ENCODE results near the gene MCCC1.
"Not testable (repeated sequence)": the region's sequence is repeated elsewhere in the genome, so short reads cannot be mapped to it uniquely, and the experiment has no call there.

Gene MCCC1

GRCh38 chr3:183101040-183101439, 1.7 kb upstream of the MCCC1 start:
- FAIRE-seq = not testable (repeated sequence)

DNA sequence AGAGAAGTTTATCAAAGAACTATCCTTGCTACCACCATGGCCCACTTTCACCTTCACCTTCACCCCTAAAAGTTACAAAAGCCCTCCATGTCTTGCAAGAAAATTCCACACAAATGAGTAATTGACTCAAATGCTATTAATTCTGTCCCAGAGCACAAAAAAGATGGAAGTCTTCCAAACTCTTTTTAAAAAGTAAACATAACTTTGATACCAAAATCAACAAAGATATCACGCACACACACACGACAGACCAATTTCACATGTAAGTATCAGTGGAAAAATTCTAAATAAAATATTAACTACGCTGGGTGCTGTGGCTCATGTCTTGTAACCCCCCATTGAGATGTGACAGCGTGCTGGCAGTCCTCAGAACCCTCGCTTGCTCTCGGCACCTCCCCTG, 1.1 kb upstream of the MCCC1 start:
- FAIRE-seq = no peak

GRCh38 chr3:183099838-183100204, 525 bp upstream of the MCCC1 start:
- no peak for FAIRE-seq

DNA sequence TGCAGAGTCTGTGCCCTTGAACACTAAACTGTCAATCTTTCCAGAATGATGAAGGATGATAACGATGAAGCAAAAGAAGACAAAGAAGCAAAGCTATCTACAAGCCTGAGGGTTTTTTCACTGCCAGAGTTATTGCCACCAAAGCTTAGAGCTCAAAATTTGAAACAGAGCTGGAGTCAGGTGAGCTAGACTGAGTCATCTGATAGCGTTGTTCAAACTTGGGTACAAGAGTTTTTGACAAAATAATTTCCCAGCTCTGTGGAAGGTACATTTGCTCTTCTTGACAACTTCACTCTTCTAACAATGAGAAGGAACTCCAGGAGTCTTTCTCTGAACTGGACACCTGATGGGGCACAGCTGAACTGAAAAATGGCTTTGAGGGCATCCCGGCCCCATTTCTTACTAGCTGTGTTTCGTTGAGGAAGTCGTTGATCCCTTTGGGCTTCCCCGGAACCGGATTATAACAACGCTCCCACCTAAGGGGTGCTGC, 715 bp downstream of the MCCC1 start:
- no peak for FAIRE-seq

- FAIRE-seq = no peak
These were observed 4.6 kb downstream of the MCCC1 start for GRCh38 chr3:183094711-183095110.

- FAIRE-seq = no peak
These were observed 7.0 kb downstream of the MCCC1 start for GRCh38 chr3:183092256-183092655.

GRCh38 chr3:183087184-183087583, 12.1 kb downstream of the MCCC1 start:
- FAIRE-seq = no peak

DNA sequence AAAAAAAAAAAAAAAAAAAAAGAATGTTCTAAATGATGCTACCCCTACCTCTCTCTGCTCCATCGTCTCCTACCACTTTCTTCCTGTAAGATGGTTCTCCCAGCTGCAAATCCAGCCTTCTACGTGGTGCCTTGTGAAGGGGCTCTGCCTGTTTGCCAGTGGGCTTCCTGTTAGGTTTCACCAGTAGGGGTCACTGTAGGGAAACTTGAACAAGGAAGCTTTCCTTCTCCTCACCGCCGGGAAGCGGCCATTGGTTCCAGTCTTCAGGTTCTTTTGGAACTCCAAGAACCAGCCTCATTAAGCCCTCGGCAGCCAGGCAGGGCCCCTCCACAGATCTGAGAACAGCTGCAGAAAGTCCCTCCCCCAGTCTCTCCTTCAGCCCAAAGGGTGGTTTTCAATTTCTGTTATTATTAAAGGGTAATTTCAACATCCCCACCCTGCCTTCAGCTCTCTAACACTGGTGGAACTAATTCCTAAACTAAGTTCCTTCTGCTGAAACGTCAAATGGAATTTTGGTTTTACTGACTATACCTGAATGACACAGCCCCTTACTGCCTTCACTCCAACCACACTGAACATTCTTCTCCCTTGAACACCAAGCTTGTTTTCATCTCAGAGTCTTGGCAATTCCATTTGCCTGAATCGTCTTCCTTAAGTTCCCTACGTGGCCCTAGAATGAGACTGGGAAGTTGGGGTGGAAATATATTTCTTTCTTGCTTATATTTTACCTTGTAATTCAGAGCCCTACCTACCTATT, 13.5 kb downstream of the MCCC1 start:
- FAIRE-seq = no peak

- FAIRE-seq = no peak
These were observed 16.9 kb downstream of the MCCC1 start for GRCh38 chr3:183082355-183082915.

DNA sequence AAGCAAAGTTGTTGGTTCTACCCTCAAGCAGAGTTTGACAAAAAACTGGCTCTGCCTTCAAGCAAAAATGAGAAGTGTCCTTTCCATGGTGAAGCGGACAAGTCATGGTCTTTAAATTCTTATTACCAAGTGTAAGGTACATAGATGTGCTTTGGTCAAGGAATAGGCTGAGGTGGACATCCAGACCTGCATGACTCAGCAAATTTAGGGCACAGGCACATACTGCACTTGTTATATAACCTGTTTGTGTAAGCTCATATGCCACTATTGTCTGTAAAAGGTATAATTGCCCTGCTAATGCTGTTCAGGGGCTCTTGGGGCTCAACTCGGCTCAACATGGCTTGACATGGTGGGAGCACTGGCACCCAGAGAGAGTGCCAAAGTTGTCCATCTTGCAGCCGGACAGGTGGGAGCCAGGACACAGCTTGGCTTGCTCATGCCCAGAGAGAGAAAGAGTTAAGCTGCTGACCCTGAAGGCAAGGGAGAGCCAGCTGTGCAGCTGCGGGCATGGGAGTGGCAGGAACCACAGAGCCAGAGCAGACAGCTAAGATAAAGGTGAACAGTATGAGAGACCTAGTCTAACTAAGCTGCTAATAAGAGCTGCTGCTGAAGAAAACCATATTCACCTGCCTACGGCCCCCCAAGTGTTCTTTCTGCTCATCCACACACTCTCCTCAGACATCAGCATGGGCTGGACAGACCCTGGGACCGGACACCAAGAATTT, 17.7 kb downstream of the MCCC1 start:
- FAIRE-seq = no peak

- FAIRE-seq = no peak
These were observed 18.7 kb downstream of the MCCC1 start for GRCh38 chr3:183080628-183081027.

DNA sequence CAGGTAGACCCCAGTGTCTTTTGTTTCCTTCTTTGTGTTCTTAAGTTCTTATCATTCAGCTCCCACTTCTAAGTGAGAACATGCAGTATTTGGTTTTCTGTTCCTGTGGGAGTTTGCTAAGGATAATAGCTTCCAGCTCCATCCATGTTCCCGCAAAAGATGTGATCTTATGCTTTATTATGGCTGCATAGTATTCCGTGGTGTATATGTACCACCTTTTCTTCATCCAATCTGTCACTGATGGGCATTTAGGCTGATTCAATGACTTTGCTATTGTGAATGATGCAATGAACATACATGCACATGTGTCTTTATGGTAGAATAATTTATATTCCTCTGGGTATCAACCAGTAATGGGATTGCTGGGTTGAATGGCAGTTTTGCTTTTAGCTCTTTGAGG, 24.4 kb downstream of the MCCC1 start:
- no peak for FAIRE-seq

DNA sequence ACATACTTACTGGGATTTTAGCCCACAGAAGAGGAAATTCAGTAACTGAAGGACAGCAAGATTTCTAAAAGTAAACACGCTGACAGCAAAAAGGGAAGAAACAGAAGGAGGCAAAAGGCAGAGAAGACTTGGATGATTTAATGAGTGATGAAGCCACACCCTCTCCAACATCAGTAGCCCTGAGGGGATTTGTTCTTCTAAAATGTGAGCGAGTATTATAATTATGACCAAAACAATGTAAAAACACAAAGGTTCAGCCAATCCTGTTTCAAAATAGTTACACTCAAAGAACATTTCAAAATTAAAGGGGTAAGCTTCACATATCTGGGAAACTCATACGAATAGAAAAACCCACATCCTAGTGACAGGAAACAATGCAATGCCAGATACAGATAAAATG, 25.0 kb downstream of the MCCC1 start:
- no peak for FAIRE-seq

DNA sequence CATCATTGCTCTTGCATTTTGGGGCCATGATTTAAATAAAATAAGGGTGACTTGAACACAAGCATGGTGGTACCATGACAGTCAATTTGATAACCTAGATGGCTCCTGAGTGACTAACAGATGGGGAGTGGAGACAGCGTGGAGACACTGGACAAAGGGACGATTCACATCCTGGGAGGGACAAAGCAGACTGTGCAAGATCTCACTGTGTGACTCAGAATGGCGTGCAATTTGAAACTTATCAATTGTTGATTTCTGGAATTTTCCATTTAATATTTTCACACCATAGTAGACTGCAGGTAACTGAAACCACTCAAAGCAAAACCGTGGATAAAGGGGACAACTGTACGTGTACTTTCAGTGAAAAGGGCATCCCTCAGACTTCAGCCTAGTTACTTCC, 25.5 kb downstream of the MCCC1 start:
- FAIRE-seq = no peak

DNA sequence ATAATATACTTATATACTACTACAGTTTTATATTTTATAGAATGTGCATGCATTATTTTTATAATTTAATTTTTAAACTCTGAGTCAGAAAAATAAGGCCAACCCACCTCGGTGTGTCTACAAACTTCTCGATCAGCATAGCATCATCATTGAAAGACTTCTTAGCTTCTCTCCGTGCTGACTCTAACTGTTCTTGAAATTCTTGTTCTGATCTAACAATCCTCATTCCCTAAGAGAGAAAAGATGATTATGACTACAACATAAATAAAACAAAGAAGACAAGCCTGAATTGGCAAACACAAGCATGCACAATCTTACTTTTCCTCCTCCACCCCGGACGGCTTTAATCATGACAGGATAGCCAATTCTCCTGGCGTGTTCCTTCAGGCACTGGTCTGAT, 28.4 kb downstream of the MCCC1 start:
- no peak for FAIRE-seq

DNA sequence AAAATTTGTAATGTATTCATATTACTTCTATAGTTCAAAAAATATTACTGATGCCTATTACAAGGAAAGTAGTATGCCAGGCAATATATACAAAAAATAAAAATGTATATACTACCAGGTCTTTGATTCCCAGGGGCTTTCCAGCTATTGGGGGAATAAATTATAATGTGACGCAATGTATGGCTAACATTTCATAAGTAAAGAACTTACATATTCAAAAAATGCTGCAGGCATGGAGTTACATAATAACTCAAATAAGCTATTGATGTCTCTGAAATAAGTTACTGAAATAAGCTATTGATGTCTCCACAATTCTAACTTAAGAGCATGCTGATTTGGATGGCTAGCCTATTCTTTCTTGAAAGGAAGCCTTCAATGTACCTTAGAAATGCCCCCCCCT, 30.2 kb downstream of the MCCC1 start:
- no peak for FAIRE-seq

DNA sequence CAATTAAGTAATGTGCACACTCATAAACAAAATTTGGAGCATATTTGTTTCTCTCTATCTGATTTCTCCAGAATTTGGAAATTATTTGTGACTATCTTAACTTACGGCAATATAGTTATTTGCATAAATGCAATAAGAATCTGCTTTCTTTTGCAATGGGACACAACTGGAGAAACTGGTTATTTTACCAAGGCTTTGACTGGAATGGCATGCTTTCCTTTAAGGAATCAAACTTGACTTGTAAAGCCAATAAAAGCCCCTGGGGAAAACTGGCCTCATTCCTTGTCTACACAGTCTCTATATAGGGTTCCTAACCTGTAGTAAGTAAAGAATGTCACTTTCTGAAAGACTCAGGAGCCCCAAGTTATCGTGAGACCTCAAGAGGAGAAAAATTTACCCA, 32.4 kb downstream of the MCCC1 start:
- not testable (repeated sequence) for FAIRE-seq

DNA sequence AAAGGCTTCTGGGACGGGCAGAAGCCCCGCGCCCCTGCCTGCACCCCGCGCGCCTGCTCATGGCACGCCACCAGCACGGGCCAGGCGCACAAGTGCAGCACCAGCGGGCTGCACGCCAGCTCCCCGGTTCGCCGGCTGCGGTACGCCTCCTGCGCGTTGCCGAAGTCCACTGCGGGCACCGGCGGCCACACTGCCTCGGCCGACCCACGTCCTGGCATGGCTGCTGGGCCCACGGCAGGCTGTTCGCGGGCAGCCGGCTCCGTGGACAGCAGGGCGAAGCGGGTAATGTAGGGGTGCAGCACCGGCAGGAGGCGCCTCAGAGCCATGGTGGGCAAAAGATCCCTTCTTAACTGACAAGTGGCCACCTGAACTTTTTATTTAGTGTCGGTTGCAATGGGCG, 34.8 kb downstream of the MCCC1 start:
- FAIRE-seq = no peak

DNA sequence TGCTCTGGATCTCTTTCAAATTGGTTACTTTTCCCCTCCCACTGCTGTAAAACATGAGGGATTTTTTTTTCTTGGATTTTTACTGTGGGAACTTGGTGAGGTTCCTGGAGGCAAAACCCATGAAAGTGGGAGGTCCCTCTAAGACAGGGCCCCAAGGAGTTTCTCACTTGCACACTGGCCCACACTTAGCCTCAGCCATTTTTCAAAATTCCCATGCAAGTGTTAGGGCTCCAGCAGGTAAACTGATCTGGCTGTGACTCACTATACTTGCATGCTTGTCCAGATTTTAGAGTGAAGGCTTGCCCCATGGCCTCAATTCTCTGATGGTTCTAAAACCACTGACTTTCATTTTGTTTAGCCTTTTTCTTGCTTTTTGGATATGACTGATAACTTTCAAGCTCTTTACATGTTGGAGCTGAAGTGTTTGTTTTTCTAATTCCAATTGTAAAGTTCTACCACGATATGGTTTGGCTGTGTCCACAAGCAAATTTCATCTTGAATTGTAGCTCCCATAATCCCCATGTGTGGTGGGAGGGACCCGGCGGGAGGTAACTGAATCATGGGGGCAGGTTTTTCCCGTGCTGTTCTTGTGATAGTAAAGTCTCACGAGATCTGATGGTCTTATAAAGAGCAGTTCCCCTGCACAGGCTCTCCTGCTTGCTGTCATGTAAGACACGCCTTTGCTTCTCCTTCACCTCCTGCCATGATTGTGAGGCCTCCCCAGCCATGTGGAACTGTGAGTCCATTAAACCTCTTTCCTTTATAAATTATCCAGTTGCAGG, 37.7 kb downstream of the MCCC1 start:
- FAIRE-seq = no peak

GRCh38 chr3:183058351-183058750, 40.9 kb downstream of the MCCC1 start:
- no peak for FAIRE-seq

GRCh38 chr3:183050706-183051105, 48.6 kb downstream of the MCCC1 start:
- no peak for FAIRE-seq

DNA sequence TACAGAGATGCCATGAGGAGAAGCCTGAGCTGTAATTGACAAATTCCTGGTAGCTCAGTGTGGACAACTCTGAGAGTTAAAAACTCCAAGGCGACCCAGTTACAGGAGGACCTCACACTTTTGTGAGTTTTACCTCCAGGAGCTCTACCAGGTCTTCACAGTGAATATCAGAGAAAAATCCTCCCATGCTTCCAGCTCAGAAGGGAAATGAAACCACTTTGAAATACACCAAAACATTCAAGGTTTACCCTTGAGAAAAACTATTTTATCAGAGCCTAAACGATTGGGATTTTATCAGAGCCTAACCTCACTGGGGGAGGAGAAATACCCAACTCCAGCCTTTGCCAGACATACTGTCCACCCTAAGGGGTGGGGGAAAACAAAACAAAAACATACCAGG, 52.4 kb downstream of the MCCC1 start:
- FAIRE-seq = no peak

- FAIRE-seq = no peak
These were observed 54.6 kb downstream of the MCCC1 start for GRCh38 chr3:183044547-183045229.

All from endometrium (tissue), 2 donors.